CD14-positive monocyte (primary cell): ENCODE data around the gene UNKL. TPM values are rescaled to one million over a fixed set of nuclear protein-coding genes. Genes with fewer than 3 reads are reported as not detected.
A peak's percentile ranks its signal among the peaks of the same experiment; 100 is the strongest.

Source experiments
- DNase-seq, 3 donors: peaks; one replicate each; pipeline ENCODE4 v3.0.0-alpha.2; 2011 to 2022
- H2AFZ ChIP-seq: 2 replicates; pipeline ENCODE4 v1.6.0; 2012; ENCODE audit warnings: mild to moderate bottlenecking, low read depth, low read length, inconsistent platforms; ENCODE audit not compliant: insufficient read depth, poor library complexity, severe bottlenecking
- H3K27ac ChIP-seq, 2 donors: 1 replicate in 1 of 2; 2 replicates in 1 of 2; pipeline ENCODE4 v1.5.1; 2012 to 2013; ENCODE audit warnings: low read length in 2 of 2, control low read depth in 1 of 2, inconsistent platforms in 1 of 2, low read depth in 1 of 2, mild to moderate bottlenecking in 1 of 2
- H3K27me3 ChIP-seq, 2 donors: one replicate each; pipeline versions ENCODE4 v1.6.0 to v1.6.1; 2011 to 2013; ENCODE audit warnings: low read length in 2 of 2; ENCODE audit not compliant: control insufficient read depth in 2 of 2, insufficient read depth in 2 of 2
- H3K36me3 ChIP-seq, 2 donors: replicated peaks in 1 of 2; 1 replicate in 1 of 2; 2 replicates in 1 of 2; pipeline versions ENCODE4 v1.5.1 to v1.6.1; 2012 to 2013; ENCODE audit warnings: low read length in 2 of 2, control low read depth in 1 of 2, inconsistent platforms in 1 of 2, mild to moderate bottlenecking in 1 of 2; ENCODE audit not compliant: insufficient read depth in 2 of 2, control insufficient read depth in 1 of 2
- H3K4me1 ChIP-seq, 2 donors: 1 replicate in 1 of 2; 2 replicates in 1 of 2; pipeline versions ENCODE4 v1.5.1 to v1.6.1; 2012 to 2013; ENCODE audit warnings: low read length in 2 of 2, control low read depth in 1 of 2, inconsistent platforms in 1 of 2, mild to moderate bottlenecking in 1 of 2, moderate library complexity in 1 of 2; ENCODE audit not compliant: insufficient read depth in 2 of 2, control insufficient read depth in 1 of 2
- H3K4me2 ChIP-seq: replicated peaks from 2 replicates; pipeline ENCODE3; 2012; ENCODE audit warnings: low read length, moderate library complexity, mild to moderate bottlenecking; ENCODE audit not compliant: poor library complexity, severe bottlenecking; ENCODE audit errors: extremely low read depth
- H3K4me3 ChIP-seq, 3 experiments: fragments of 200-600 bp in 1 of 3; sonication (generic) in 1 of 3; replicated peaks in 1 of 3; 1 replicate in 2 of 3; 2 replicates in 1 of 3; pipeline ENCODE4 v1.5.1; 2011 to 2013; ENCODE audit warnings: low read length in 3 of 3, mild to moderate bottlenecking in 3 of 3, control low read depth in 2 of 3, low read depth in 2 of 3, inconsistent platforms in 1 of 3, moderate library complexity in 1 of 3
- H3K79me2 ChIP-seq: 2 replicates; pipeline ENCODE4 v1.6.0; 2012; ENCODE audit warnings: mild to moderate bottlenecking, control low read depth, inconsistent platforms, low read length, moderate library complexity; ENCODE audit not compliant: insufficient read depth
- H3K9ac ChIP-seq: 2 replicates; pipeline ENCODE4 v1.6.0; 2017; ENCODE audit warnings: low read length, mild to moderate bottlenecking; ENCODE audit not compliant: insufficient read depth, poor library complexity, severe bottlenecking
- H3K9me3 ChIP-seq, 2 donors: replicated peaks in 1 of 2; 1 replicate in 1 of 2; 2 replicates in 1 of 2; pipeline versions ENCODE4 v1.5.1 to v1.6.1; 2012 to 2013; ENCODE audit warnings: low read length in 2 of 2, control low read depth in 1 of 2; ENCODE audit not compliant: control insufficient read depth in 1 of 2, insufficient read depth in 1 of 2
- H4K20me1 ChIP-seq: 2 replicates; pipeline ENCODE4 v1.6.0; 2012; ENCODE audit warnings: mild to moderate bottlenecking, low read length, control low read depth, moderate library complexity; ENCODE audit not compliant: insufficient read depth
- H3K27ac Mint-ChIP-seq, 7 donors: one replicate each; pipeline ENCODE4 v1.8.0; 2020; ENCODE audit warnings: mild to moderate bottlenecking in 7 of 7, mixed read lengths in 7 of 7, moderate library complexity in 6 of 7, inconsistent platforms in 2 of 7
- H3K27me3 Mint-ChIP-seq, 3 donors: one replicate each; pipeline ENCODE4 v1.8.0; 2021 to 2022; ENCODE audit warnings: low read depth in 3 of 3, mild to moderate bottlenecking in 3 of 3, mixed read lengths in 3 of 3, moderate library complexity in 3 of 3, inconsistent platforms in 1 of 3
- H3K36me3 Mint-ChIP-seq, 2 donors: one replicate each; pipeline ENCODE4 v1.8.0; 2020; ENCODE audit warnings: mixed read lengths in 2 of 2, inconsistent platforms in 1 of 2, mild to moderate bottlenecking in 1 of 2
- H3K4me1 Mint-ChIP-seq: one replicate; pipeline ENCODE4 v1.8.0; 2020; ENCODE audit warnings: mild to moderate bottlenecking, mixed read lengths
- H3K4me3 Mint-ChIP-seq, 2 donors: one replicate each; pipeline ENCODE4 v1.8.0; 2020; ENCODE audit warnings: mild to moderate bottlenecking in 2 of 2, mixed read lengths in 2 of 2, moderate library complexity in 1 of 2
- H3K9me3 Mint-ChIP-seq, 7 donors: one replicate each; pipeline ENCODE4 v1.8.0; 2020 to 2022; ENCODE audit warnings: mixed read lengths in 7 of 7, mild to moderate bottlenecking in 6 of 7, moderate library complexity in 6 of 7, inconsistent platforms in 2 of 7
- CTCF ChIP-seq: fragments of 200-600 bp; IDR thresholded peaks from one replicate; pipeline ENCODE4 v1.8.0; 2022; ENCODE audit warnings: antibody characterized with exemption, mild to moderate bottlenecking
- WGBS: methylation state at CpG from one replicate; pipeline ENCODE4 v1.1.5; 2013; ENCODE audit warnings: missing lambda C conversion rate; ENCODE audit not compliant: insufficient coverage; 5-methylcytosine and 5-hydroxymethylcytosine counted together
- intact Hi-C, 2 donors: fragments of 100-400 bp; cut with micrococcal nuclease; formaldehyde crosslinking; loops; one replicate each; pipeline versions ENCODE4 v1.15.0 to v1.15.1; 2023
- polyA plus RNA-seq, 3 donors: library from polyadenylated mRNA; depleted of rRNA in 1 of 3; unstranded in 2 of 3; stranded (reverse) in 1 of 3; fragments of 300-500 nt in 2 of 3; fragments of >200 nt in 1 of 3; fragmentation: Illumina TruSeq in 2 of 3; gene quantifications; 1 replicate in 2 of 3; 2 replicates in 1 of 3; pipeline ENCODE4 v1.2.3, GENCODE V29; 2012 to 2021

Gene UNKL
- polyA plus RNA-seq, 3 donors: 1.2 to 19.9 (median 2.2) TPM

GRCh38 chr16:1320658-1321240, 93.8 kb downstream of the UNKL start:
- Mint-ChIP-seq H3K4me1 (no peaks in the 10 kb centered on the region), H3K36me3 (peaks cover 73 to 97% of the 10 kb centered on the region in 2 donors), H3K27me3 (no peaks in the 10 kb centered on the region), H3K9me3 (no peaks in the 10 kb centered on the region), H3K27ac (peak overlapping the region in 2 of 7 donors; percentile 55 to 83), H3K4me3 (no peak overlapping the region)
- peaks cover 98% of the 10 kb centered on the region for H4K20me1 ChIP-seq
- no peak overlapping the region for H3K27ac ChIP-seq
- no peaks in the 10 kb centered on the region for H3K4me1 ChIP-seq
- H3K9me3 ChIP-seq: no peaks in the 10 kb centered on the region
- H3K4me3 ChIP-seq: no peak overlapping the region
- TF ChIP-seq CTCF: no peak
- WGBS: 93% methylated on average over 17 of the region's 22 CpGs
- no peaks in the 10 kb centered on the region for H3K27me3 ChIP-seq
- no peak for DNase-seq
- no peak overlapping the region for H3K4me2 ChIP-seq
- peaks cover 37% of the 10 kb centered on the region for H3K79me2 ChIP-seq
- H3K36me3 ChIP-seq: peaks cover 84 to 91% of the 10 kb centered on the region in 2 donors
- H3K9ac ChIP-seq: no peak overlapping the region
- H2AFZ ChIP-seq: no peak overlapping the region
- intact Hi-C loops: no loop called here

GRCh38 chr16:1320097-1320496, 94.4 kb downstream of the UNKL start:
- no peak overlapping the region for H3K4me3 Mint-ChIP-seq
- H3K9me3 Mint-ChIP-seq: no peaks in the 10 kb centered on the region
- DNase-seq: no peak
- no peak overlapping the region for H3K27ac ChIP-seq
- peaks cover 98% of the 10 kb centered on the region for H4K20me1 ChIP-seq
- WGBS: 90% methylated on average over 11 of the region's 12 CpGs
- TF ChIP-seq CTCF: no peak
- H3K9me3 ChIP-seq: no peaks in the 10 kb centered on the region
- H3K36me3 Mint-ChIP-seq: peaks cover 74 to 97% of the 10 kb centered on the region in 2 donors
- no peak overlapping the region for H3K4me2 ChIP-seq
- H2AFZ ChIP-seq: no peak overlapping the region
- intact Hi-C loops: no loop called here
- peak overlapping the region in 2 of 7 donors; percentile 43 to 83 for H3K27ac Mint-ChIP-seq
- H3K4me1 Mint-ChIP-seq: no peaks in the 10 kb centered on the region
- no peak overlapping the region for H3K4me3 ChIP-seq
- peaks cover 91% of the 10 kb centered on the region in 2 donors for H3K36me3 ChIP-seq
- H3K9ac ChIP-seq: no peak overlapping the region
- peaks cover 43% of the 10 kb centered on the region for H3K79me2 ChIP-seq
- H3K4me1 ChIP-seq: no peaks in the 10 kb centered on the region
- no peaks in the 10 kb centered on the region for H3K27me3 ChIP-seq
- no peaks in the 10 kb centered on the region for H3K27me3 Mint-ChIP-seq
